PC-3 (cell line): Measurements from ENCODE around the gene SPIRE2.

Experiments
- EZH2 ChIP-seq: fragments of 300-600 bp; sonication (generic); IDR thresholded peaks from one replicate; pipeline ENCODE4 v1.6.1; 2017; ENCODE audit warnings: antibody characterized with exemption, mild to moderate bottlenecking, low read length; ENCODE audit not compliant: unreplicated experiment
- EZH2phosphoT487 ChIP-seq: fragments of 300-600 bp; sonication (generic); IDR thresholded peaks from 2 replicates; pipeline ENCODE4 v1.6.1; 2018; ENCODE audit warnings: mild to moderate bottlenecking, antibody characterized with exemption, low read length, borderline replicate concordance
- TF ChIP-seq, protein P1 (sequence below): fragments of 300-600 bp; sonication (generic); conservative IDR thresholded peaks from 2 replicates; pipeline ENCODE4 v1.5.1; 2017; ENCODE audit warnings: antibody characterized with exemption, low read depth, mild to moderate bottlenecking, low read length

- TF ChIP-seq, protein P1, sequence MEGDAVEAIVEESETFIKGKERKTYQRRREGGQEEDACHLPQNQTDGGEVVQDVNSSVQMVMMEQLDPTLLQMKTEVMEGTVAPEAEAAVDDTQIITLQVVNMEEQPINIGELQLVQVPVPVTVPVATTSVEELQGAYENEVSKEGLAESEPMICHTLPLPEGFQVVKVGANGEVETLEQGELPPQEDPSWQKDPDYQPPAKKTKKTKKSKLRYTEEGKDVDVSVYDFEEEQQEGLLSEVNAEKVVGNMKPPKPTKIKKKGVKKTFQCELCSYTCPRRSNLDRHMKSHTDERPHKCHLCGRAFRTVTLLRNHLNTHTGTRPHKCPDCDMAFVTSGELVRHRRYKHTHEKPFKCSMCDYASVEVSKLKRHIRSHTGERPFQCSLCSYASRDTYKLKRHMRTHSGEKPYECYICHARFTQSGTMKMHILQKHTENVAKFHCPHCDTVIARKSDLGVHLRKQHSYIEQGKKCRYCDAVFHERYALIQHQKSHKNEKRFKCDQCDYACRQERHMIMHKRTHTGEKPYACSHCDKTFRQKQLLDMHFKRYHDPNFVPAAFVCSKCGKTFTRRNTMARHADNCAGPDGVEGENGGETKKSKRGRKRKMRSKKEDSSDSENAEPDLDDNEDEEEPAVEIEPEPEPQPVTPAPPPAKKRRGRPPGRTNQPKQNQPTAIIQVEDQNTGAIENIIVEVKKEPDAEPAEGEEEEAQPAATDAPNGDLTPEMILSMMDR = no peak
- no peak for TF ChIP-seq EZH2
- TF ChIP-seq EZH2phosphoT487 = no peak
These were observed 23.0 kb upstream of the SPIRE2 start for GRCh38 chr16:89805136-89805905.
